SJSA1 (cell line): ENCODE data around the gene VIL1. TPM values are rescaled to one million over a fixed set of nuclear protein-coding genes. Genes with fewer than 3 reads are reported as not detected.

Experiments
- DNase-seq, 2 experiments: peaks; one replicate each; pipeline ENCODE4 v3.0.0-alpha.2; 2015 to 2020; ENCODE audit warnings: low spot score in 2 of 2, low read depth in 1 of 2
- H3K27ac ChIP-seq: fragments of 250-450 bp; sonication (Bioruptor Pico); 2 replicates; pipeline ENCODE4 v1.5.1; 2020; ENCODE audit warnings: mild to moderate bottlenecking, moderate library complexity
- H3K27me3 ChIP-seq: fragments of 250-450 bp; sonication (Bioruptor Pico); replicated peaks from 2 replicates; pipeline ENCODE4 v1.5.1; 2020; ENCODE audit warnings: mild to moderate bottlenecking, moderate library complexity
- H3K36me3 ChIP-seq: fragments of 250-450 bp; sonication (Bioruptor Pico); 2 replicates; pipeline ENCODE4 v1.5.1; 2020; ENCODE audit warnings: mild to moderate bottlenecking
- H3K4me1 ChIP-seq: fragments of 250-450 bp; sonication (Bioruptor Pico); replicated peaks from 2 replicates; pipeline ENCODE4 v1.6.1; 2021; ENCODE audit warnings: mild to moderate bottlenecking
- H3K4me3 ChIP-seq: fragments of 250-450 bp; sonication (Bioruptor Pico); 2 replicates; pipeline ENCODE4 v1.5.1; 2020; ENCODE audit warnings: mild to moderate bottlenecking
- H3K9me3 ChIP-seq: fragments of 250-450 bp; sonication (Bioruptor Pico); replicated peaks from 2 replicates; pipeline ENCODE4 v1.5.1; 2020; ENCODE audit warnings: mild to moderate bottlenecking
- total RNA-seq: library from RNA; depleted of rRNA; stranded (reverse); fragments of >200 nt; shearing (Covaris generic); gene quantifications from 2 replicates; pipeline ENCODE4 v1.2.3, GENCODE V29; 2014

The VIL1 gene
- total RNA-seq, 1 experiment from 2014 or later, result not detected

- no peak for DNase-seq
- no peak overlapping the region for H3K27ac ChIP-seq
- H3K4me3 ChIP-seq, result no peak overlapping the region
- H3K36me3 ChIP-seq, result no peaks in the 10 kb centered on the region
- H3K27me3 ChIP-seq, result no peaks in the 10 kb centered on the region
- H3K4me1 ChIP-seq, result no peaks in the 10 kb centered on the region
- no peaks in the 10 kb centered on the region for H3K9me3 ChIP-seq
Measured at GRCh38 chr2:218430721-218431120, 11.8 kb downstream of the VIL1 start.

GRCh38 chr2:218431878-218432277 is 13.0 kb downstream of the VIL1 start:
- Histone ChIP-seq H3K27ac (no peak overlapping the region), H3K4me3 (no peak overlapping the region), H3K4me1 (no peaks in the 10 kb centered on the region), H3K9me3 (no peaks in the 10 kb centered on the region), H3K27me3 (no peaks in the 10 kb centered on the region), H3K36me3 (no peaks in the 10 kb centered on the region)
- DNase-seq, result no peak

- H3K4me3 ChIP-seq, result no peak overlapping the region
- DNase-seq, result no peak
- no peaks in the 10 kb centered on the region for H3K9me3 ChIP-seq
- no peak overlapping the region for H3K27ac ChIP-seq
- no peaks in the 10 kb centered on the region for H3K27me3 ChIP-seq
- no peaks in the 10 kb centered on the region for H3K4me1 ChIP-seq
- H3K36me3 ChIP-seq, result no peaks in the 10 kb centered on the region
Measured at GRCh38 chr2:218432676-218433365, 13.9 kb downstream of the VIL1 start.

GRCh38 chr2:218434456-218434855 is 15.5 kb downstream of the VIL1 start:
- Histone ChIP-seq H3K27ac (no peak overlapping the region), H3K9me3 (no peaks in the 10 kb centered on the region), H3K36me3 (no peaks in the 10 kb centered on the region), H3K27me3 (no peaks in the 10 kb centered on the region), H3K4me3 (no peak overlapping the region), H3K4me1 (no peaks in the 10 kb centered on the region)
- no peak for DNase-seq

GRCh38 chr2:218435003-218435982 is 16.4 kb downstream of the VIL1 start:
- Histone ChIP-seq H3K27ac (no peak overlapping the region), H3K27me3 (no peaks in the 10 kb centered on the region), H3K36me3 (no peaks in the 10 kb centered on the region), H3K4me3 (no peak overlapping the region), H3K9me3 (no peaks in the 10 kb centered on the region), H3K4me1 (no peaks in the 10 kb centered on the region)
- no peak for DNase-seq

- Histone ChIP-seq H3K36me3 (no peaks in the 10 kb centered on the region), H3K27me3 (no peaks in the 10 kb centered on the region), H3K27ac (no peak overlapping the region), H3K4me3 (no peak overlapping the region), H3K4me1 (no peaks in the 10 kb centered on the region), H3K9me3 (no peaks in the 10 kb centered on the region)
- DNase-seq, result no peak
Measured at GRCh38 chr2:218436992-218437391, 18.1 kb downstream of the VIL1 start.

GRCh38 chr2:218437969-218438368 is 19.0 kb downstream of the VIL1 start:
- Histone ChIP-seq H3K4me3 (no peak overlapping the region), H3K27ac (no peak overlapping the region), H3K27me3 (no peaks in the 10 kb centered on the region), H3K36me3 (no peaks in the 10 kb centered on the region), H3K4me1 (no peaks in the 10 kb centered on the region), H3K9me3 (no peaks in the 10 kb centered on the region)
- no peak for DNase-seq

GRCh38 chr2:218438596-218438995 is 19.7 kb downstream of the VIL1 start:
- H3K27me3 ChIP-seq, result no peaks in the 10 kb centered on the region
- H3K4me1 ChIP-seq, result no peaks in the 10 kb centered on the region
- H3K4me3 ChIP-seq, result no peak overlapping the region
- no peak for DNase-seq
- H3K36me3 ChIP-seq, result no peaks in the 10 kb centered on the region
- no peaks in the 10 kb centered on the region for H3K9me3 ChIP-seq
- no peak overlapping the region for H3K27ac ChIP-seq

- no peak overlapping the region for H3K4me3 ChIP-seq
Measured at GRCh38 chr2:218444692-218445357, 25.9 kb downstream of the VIL1 start.

GRCh38 chr2:218445602-218446001 is 26.7 kb downstream of the VIL1 start:
- no peaks in the 10 kb centered on the region for H3K9me3 ChIP-seq
- H3K36me3 ChIP-seq, result peaks cover 14% of the 10 kb centered on the region
- H3K4me1 ChIP-seq, result peaks cover 5% of the 10 kb centered on the region
- DNase-seq, result no peak
- H3K27ac ChIP-seq, result no peak overlapping the region
- no peaks in the 10 kb centered on the region for H3K27me3 ChIP-seq
- no peak overlapping the region for H3K4me3 ChIP-seq

More at GRCh38 chr2:218444692-218445357, 25.9 kb downstream of the VIL1 start:
- H3K9me3 ChIP-seq, result no peaks in the 10 kb centered on the region
- no peak for DNase-seq
- H3K4me1 ChIP-seq, result peaks cover 5% of the 10 kb centered on the region
- no peak overlapping the region for H3K27ac ChIP-seq
- no peaks in the 10 kb centered on the region for H3K27me3 ChIP-seq
- peaks cover 14% of the 10 kb centered on the region for H3K36me3 ChIP-seq

GRCh38 chr2:218446547-218446946 is 27.6 kb downstream of the VIL1 start:
- Histone ChIP-seq H3K4me1 (peaks cover 5% of the 10 kb centered on the region), H3K27ac (no peak overlapping the region), H3K36me3 (peaks cover 14% of the 10 kb centered on the region), H3K9me3 (no peaks in the 10 kb centered on the region), H3K4me3 (no peak overlapping the region), H3K27me3 (no peaks in the 10 kb centered on the region)
- no peak for DNase-seq

GRCh38 chr2:218447072-218447471 is 28.1 kb downstream of the VIL1 start:
- H3K36me3 ChIP-seq, result peaks cover 14% of the 10 kb centered on the region
- no peaks in the 10 kb centered on the region for H3K9me3 ChIP-seq
- no peaks in the 10 kb centered on the region for H3K27me3 ChIP-seq
- no peak overlapping the region for H3K27ac ChIP-seq
- no peak overlapping the region for H3K4me3 ChIP-seq
- peaks cover 5% of the 10 kb centered on the region for H3K4me1 ChIP-seq
- DNase-seq, result no peak

GRCh38 chr2:218448934-218449333 is 30.0 kb downstream of the VIL1 start:
- DNase-seq, result peak in 1 of 2 experiments; percentile 28
- Histone ChIP-seq H3K36me3 (peaks cover 21% of the 10 kb centered on the region), H3K4me1 (peaks cover 5% of the 10 kb centered on the region), H3K27ac (no peak overlapping the region), H3K27me3 (no peaks in the 10 kb centered on the region), H3K9me3 (no peaks in the 10 kb centered on the region), H3K4me3 (no peak overlapping the region)

GRCh38 chr2:218452079-218452478 is 33.2 kb downstream of the VIL1 start:
- DNase-seq, result no peak
- Histone ChIP-seq H3K4me3 (no peak overlapping the region), H3K27ac (no peak overlapping the region), H3K36me3 (peaks cover 48% of the 10 kb centered on the region), H3K27me3 (no peaks in the 10 kb centered on the region), H3K9me3 (no peaks in the 10 kb centered on the region), H3K4me1 (peaks cover 5% of the 10 kb centered on the region)
